MCF 10A (cell line): ENCODE results near the gene ARID5A. TPM values are rescaled to one million over a fixed set of nuclear protein-coding genes. Genes with fewer than 3 reads are reported as not detected.
A peak's percentile ranks its signal among the peaks of the same experiment; 100 is the strongest.

Experiments used
- BruUV-seq: library from RNA; stranded (reverse); fragments of 400-500 nt; replicated peaks from 2 replicates; lab custom pipeline; 2021; lab: Mats Ljungman, UMichigan
- CTCF ChIA-PET: fragments of 300-600 bp; sonication (Branson Sonifier 250); formaldehyde crosslinking; extraction: SDS; loops from one replicate; lab custom pipeline; 2021; ENCODE audit warnings: antibody characterized with exemption, inconsistent platforms; lab: Yijun Ruan, JAX
- POLR2A ChIA-PET: fragments of 300-600, 350-650 bp; sonication (Branson Sonifier 250); formaldehyde crosslinking; extraction: SDS; loops from one replicate; lab custom pipeline; 2020; ENCODE audit warnings: antibody characterized with exemption, inconsistent platforms; lab: Yijun Ruan, JAX
- DNase-seq: peaks from one replicate; pipeline ENCODE4 v3.0.0-alpha.2; 2018; ENCODE audit not compliant: unreplicated experiment
- H3K27ac Mint-ChIP-seq: one replicate; pipeline ENCODE4 v1.8.0; 2022; ENCODE audit warnings: mild to moderate bottlenecking, low read depth, mixed read lengths; ENCODE audit not compliant: unreplicated experiment
- H3K27me3 Mint-ChIP-seq: one replicate; pipeline ENCODE4 v1.8.0; 2022; ENCODE audit warnings: mixed read lengths; ENCODE audit not compliant: insufficient read depth, unreplicated experiment
- H3K36me3 Mint-ChIP-seq: one replicate; pipeline ENCODE4 v1.8.0; 2022; ENCODE audit warnings: mild to moderate bottlenecking, moderate library complexity, mixed read lengths; ENCODE audit not compliant: insufficient read depth, unreplicated experiment
- H3K4me1 Mint-ChIP-seq: one replicate; pipeline ENCODE4 v1.8.0; 2022; ENCODE audit warnings: mixed read lengths; ENCODE audit not compliant: insufficient read depth, unreplicated experiment
- H3K4me3 Mint-ChIP-seq: one replicate; pipeline ENCODE4 v1.8.0; 2022; ENCODE audit warnings: mild to moderate bottlenecking, moderate library complexity, mixed read lengths; ENCODE audit not compliant: unreplicated experiment
- H3K9me3 Mint-ChIP-seq: one replicate; pipeline ENCODE4 v1.8.0; 2022; ENCODE audit warnings: mixed read lengths; ENCODE audit not compliant: unreplicated experiment
- intact Hi-C: fragments of 100-400 bp; cut with micrococcal nuclease; formaldehyde crosslinking; loops from 2 replicates; pipeline ENCODE4 v1.14.1; 2022
- total RNA-seq: library from RNA; stranded (reverse); gene quantifications from 2 replicates; pipeline ENCODE4 v1.2.3, GENCODE V29; 2022
- TF ChIP-seq, protein P1 (sequence below): fragments of 200-600 bp; IDR thresholded peaks from one replicate; pipeline ENCODE4 v1.8.0; 2022; ENCODE audit warnings: antibody characterized with exemption, mild to moderate bottlenecking; ENCODE audit not compliant: unreplicated experiment

Gene ARID5A
- total RNA-seq, 1 experiment from 2014 or later: 3.4 TPM

DNA sequence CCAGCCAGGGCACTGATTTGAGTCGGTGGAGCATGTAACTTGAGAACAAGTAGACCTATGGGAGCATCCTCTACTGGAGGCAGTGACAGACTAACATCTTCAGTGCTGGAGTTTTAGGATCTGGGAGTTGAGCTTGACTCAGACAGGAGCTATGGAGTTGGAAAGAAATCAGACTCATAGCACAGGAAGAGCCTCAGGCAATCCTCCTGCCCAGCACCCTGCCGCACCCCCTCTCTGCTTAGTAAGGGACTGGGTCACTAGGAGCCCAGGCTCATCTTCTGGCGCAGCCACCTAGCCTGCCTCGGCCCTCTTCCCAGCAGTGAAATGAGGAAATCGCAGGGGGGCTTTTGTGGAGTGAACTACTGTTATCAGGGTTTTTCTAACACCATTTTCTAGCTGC, 3.6 kb downstream of the ARID5A start:
- TF ChIP-seq, protein P1, sequence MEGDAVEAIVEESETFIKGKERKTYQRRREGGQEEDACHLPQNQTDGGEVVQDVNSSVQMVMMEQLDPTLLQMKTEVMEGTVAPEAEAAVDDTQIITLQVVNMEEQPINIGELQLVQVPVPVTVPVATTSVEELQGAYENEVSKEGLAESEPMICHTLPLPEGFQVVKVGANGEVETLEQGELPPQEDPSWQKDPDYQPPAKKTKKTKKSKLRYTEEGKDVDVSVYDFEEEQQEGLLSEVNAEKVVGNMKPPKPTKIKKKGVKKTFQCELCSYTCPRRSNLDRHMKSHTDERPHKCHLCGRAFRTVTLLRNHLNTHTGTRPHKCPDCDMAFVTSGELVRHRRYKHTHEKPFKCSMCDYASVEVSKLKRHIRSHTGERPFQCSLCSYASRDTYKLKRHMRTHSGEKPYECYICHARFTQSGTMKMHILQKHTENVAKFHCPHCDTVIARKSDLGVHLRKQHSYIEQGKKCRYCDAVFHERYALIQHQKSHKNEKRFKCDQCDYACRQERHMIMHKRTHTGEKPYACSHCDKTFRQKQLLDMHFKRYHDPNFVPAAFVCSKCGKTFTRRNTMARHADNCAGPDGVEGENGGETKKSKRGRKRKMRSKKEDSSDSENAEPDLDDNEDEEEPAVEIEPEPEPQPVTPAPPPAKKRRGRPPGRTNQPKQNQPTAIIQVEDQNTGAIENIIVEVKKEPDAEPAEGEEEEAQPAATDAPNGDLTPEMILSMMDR: no peak
- ChIA-PET POLR2A (interaction anchor here (0.6 to 1.2 kb wide), 7 partner anchors 8 to 205 kb away, joined by 3 to 7 read pairs (median 3); partner anchors contain the start of gene NCAPH), CTCF (interaction anchor here (0.7 to 1.9 kb wide), 7 partner anchors 9 to 260 kb away, joined by 3 to 8 read pairs (median 4); no protein-coding TSS in a partner anchor)
- no peak overlapping the region for H3K4me3 Mint-ChIP-seq
- H3K27ac Mint-ChIP-seq: no peak overlapping the region
- no TSS peak for BruUV-seq
- peaks cover 8% of the 10 kb centered on the region for H3K4me1 Mint-ChIP-seq
- peaks cover 6% of the 10 kb centered on the region for H3K36me3 Mint-ChIP-seq
- H3K27me3 Mint-ChIP-seq: no peaks in the 10 kb centered on the region
- peak; percentile 79 for DNase-seq
- intact Hi-C loops: no loop called here
- H3K9me3 Mint-ChIP-seq: no peaks in the 10 kb centered on the region

DNA sequence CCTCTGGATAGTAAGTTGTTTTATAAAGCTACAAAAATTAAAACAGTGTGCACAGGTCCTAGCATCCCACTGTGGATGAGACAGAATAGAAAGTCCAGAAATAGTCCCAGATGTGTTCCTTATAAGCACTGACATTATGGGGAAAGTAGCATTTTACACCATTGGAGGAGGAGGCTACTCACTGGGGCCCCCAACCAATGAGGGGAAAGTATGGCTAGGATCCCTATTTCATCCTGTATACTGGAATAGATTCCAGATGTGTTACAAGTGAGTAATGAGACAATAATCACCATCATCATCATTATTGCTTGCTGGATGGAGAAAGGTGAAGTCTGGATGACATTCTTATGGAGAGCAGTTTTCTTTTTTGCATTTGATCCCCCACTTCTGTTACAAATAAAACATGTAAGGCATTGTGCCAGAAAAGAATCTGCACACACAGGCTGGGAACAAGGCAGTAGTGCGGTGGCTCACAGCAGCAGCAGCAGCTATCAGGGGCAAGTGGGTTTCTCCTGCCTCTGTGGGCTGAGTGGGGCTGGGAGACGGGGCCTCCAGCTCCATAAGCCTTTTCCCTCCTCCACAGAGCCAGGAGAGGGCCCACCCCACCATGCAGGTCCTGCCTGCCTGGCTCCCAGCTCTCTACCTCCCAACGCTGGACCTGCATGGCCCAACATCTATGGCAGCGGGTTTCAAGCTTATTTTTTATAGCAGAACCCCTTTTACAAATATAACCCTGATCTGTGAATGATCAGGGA, 5.0 kb downstream of the ARID5A start:
- no peak overlapping the region for H3K27ac Mint-ChIP-seq
- POLR2A ChIA-PET: interaction anchor here (1.2 kb wide), 1 partner anchor 10 kb away, joined by 3 read pairs; no protein-coding TSS in a partner anchor
- H3K4me1 Mint-ChIP-seq: peaks cover 8% of the 10 kb centered on the region
- intact Hi-C loops: no loop called here
- TF ChIP-seq, protein P1: no peak
- no peak overlapping the region for H3K4me3 Mint-ChIP-seq
- CTCF ChIA-PET: interaction anchor here (0.6 to 2.5 kb wide), 6 partner anchors 10 to 537 kb away, joined by 3 to 30 read pairs (median 4); no protein-coding TSS in a partner anchor
- H3K36me3 Mint-ChIP-seq: peaks cover 6% of the 10 kb centered on the region
- H3K9me3 Mint-ChIP-seq: no peaks in the 10 kb centered on the region
- H3K27me3 Mint-ChIP-seq: no peaks in the 10 kb centered on the region
- no TSS peak for BruUV-seq
- no peak for DNase-seq

DNA sequence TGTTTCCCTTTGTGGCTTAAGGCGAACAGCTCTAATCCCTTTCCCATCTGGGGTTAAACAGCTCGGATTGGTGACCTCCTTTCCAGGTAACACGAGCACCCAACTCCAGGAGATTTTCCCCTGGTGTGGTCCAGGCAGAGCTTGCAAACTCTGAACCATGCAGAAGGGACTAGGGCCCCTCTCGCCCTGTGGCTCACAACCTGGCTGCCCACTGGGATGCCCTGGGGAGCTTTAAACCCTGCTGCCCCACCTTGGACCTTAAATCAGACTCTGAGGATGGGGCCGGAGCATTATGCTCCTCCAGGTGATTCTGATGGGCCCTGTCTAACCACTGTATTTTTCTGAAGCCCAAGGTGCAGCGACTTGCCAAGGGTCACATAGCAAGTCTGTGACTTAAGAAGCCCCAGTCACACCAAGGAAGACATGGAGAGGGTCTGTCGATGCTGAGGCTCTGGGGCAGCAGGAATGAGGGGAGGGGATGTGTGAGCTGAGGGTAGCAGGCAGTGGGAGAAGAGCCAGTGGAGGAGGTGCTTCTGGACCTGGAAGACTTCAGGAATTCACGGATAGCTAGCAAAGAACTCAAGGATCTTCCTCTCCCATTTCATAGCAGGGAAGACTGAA, 5.9 kb downstream of the ARID5A start:
- DNase-seq: no peak
- Mint-ChIP-seq H3K27me3 (no peaks in the 10 kb centered on the region), H3K4me3 (no peak overlapping the region), H3K27ac (no peak overlapping the region), H3K9me3 (no peaks in the 10 kb centered on the region), H3K36me3 (peaks cover 6% of the 10 kb centered on the region), H3K4me1 (peaks cover 8% of the 10 kb centered on the region)
- ChIA-PET CTCF (interaction anchor here (0.6 to 2.5 kb wide), 4 partner anchors 11 to 359 kb away, joined by 3 to 30 read pairs (median 4); no protein-coding TSS in a partner anchor), POLR2A (interaction anchor here (1.2 to 3.0 kb wide), 2 partner anchors 11 kb away, joined by 3 to 6 read pairs; no protein-coding TSS in a partner anchor)
- no TSS peak for BruUV-seq
- TF ChIP-seq, protein P1: no peak
- intact Hi-C loops: no loop called here

DNA sequence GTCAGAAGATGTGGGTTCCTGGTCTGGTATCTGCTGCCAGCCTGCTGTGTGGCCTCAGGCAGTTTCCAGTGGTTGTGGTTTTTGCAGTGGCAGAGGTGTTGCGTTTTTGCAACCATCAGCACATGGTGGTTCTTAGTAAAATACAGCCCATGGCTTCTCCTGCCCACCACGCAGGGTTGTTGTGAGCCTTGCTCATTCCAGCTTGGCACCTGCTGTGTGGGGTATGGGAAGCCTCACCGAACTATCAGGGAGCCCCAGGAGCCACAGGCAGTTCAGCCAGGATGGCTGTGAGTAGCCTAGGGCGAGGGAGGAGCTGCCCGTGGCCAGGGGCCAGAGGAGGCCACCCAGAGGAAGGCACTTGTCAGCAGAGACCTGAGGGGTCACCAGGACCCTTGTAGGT, 9.8 kb downstream of the ARID5A start:
- ChIA-PET POLR2A (no interaction called here), CTCF (no interaction called here)
- H3K36me3 Mint-ChIP-seq: no peaks in the 10 kb centered on the region
- H3K9me3 Mint-ChIP-seq: no peaks in the 10 kb centered on the region
- intact Hi-C loops: no loop called here
- DNase-seq: no peak
- TF ChIP-seq, protein P1: no peak
- H3K4me1 Mint-ChIP-seq: no peaks in the 10 kb centered on the region
- no peaks in the 10 kb centered on the region for H3K27me3 Mint-ChIP-seq
- H3K27ac Mint-ChIP-seq: no peak overlapping the region
- H3K4me3 Mint-ChIP-seq: no peak overlapping the region
- no TSS peak for BruUV-seq
